NCI-H2081 (cell line): ENCODE data around the gene TWIST1.

ENCODE experiments used
- DNase-seq, 2 experiments: peaks; one replicate each; lab custom pipeline; 2025; lab: John Stamatoyannopoulos, UW

Gene TWIST1

GRCh38 chr7:19113855-19114550, 3.4 kb downstream of the TWIST1 start:
- no peak for DNase-seq

GRCh38 chr7:19113002-19113350, 4.5 kb downstream of the TWIST1 start:
- DNase-seq = no peak

- no peak for DNase-seq
Observed at GRCh38 chr7:19112274-19113001, 5.0 kb downstream of the TWIST1 start.

- DNase-seq = no peak
Observed at GRCh38 chr7:19111474-19112273, 5.8 kb downstream of the TWIST1 start.

- no peak for DNase-seq
Observed at GRCh38 chr7:19110776-19111175, 6.7 kb downstream of the TWIST1 start.

GRCh38 chr7:19110026-19110730, 7.3 kb downstream of the TWIST1 start:
- DNase-seq = no peak

GRCh38 chr7:19109000-19109946, 8.2 kb downstream of the TWIST1 start:
- DNase-seq = no peak

GRCh38 chr7:19107356-19108146, 9.9 kb downstream of the TWIST1 start:
- no peak for DNase-seq

- no peak for DNase-seq
Observed at GRCh38 chr7:19107081-19107355, 10.4 kb downstream of the TWIST1 start.

GRCh38 chr7:19106241-19107080, 11.0 kb downstream of the TWIST1 start:
- DNase-seq = no peak

- DNase-seq = no peak
Observed at GRCh38 chr7:19105546-19105945, 11.9 kb downstream of the TWIST1 start.

- no peak for DNase-seq
Observed at GRCh38 chr7:19104811-19105210, 12.6 kb downstream of the TWIST1 start.

GRCh38 chr7:19102884-19103283, 14.6 kb downstream of the TWIST1 start:
- no peak for DNase-seq

GRCh38 chr7:19101909-19102308, 15.5 kb downstream of the TWIST1 start:
- DNase-seq = no peak

GRCh38 chr7:19101472-19101871, 16.0 kb downstream of the TWIST1 start:
- DNase-seq = no peak

GRCh38 chr7:19099924-19100323, 17.5 kb downstream of the TWIST1 start:
- no peak for DNase-seq

- no peak for DNase-seq
Observed at GRCh38 chr7:19099194-19099593, 18.2 kb downstream of the TWIST1 start.

- DNase-seq = no peak
Observed at GRCh38 chr7:19098510-19098909, 18.9 kb downstream of the TWIST1 start.

- no peak for DNase-seq
Observed at GRCh38 chr7:19097165-19098055, 20.0 kb downstream of the TWIST1 start.
